A549 (cell line): ENCODE results near the gene PARM1. TPM values are rescaled to one million over a fixed set of nuclear protein-coding genes. Genes with fewer than 3 reads are reported as not detected.

ENCODE experiments used
- ATAC-seq, 2 experiments: fragments of 200-7000 bp in 1 of 2; fragments of >200 bp in 1 of 2; cut with Nextera tagmentation in 1 of 2; cut with Tn5 transposase in 1 of 2; 3 replicates each; pipeline versions ENCODE4 v1.8.0 to v1.9.1; 2018 to 2020; ENCODE audit warnings: mild to moderate bottlenecking in 1 of 2, moderate library complexity in 1 of 2
- CTCF ChIA-PET: fragments of 300-600 bp; sonication (Branson Sonifier 250); formaldehyde crosslinking; extraction: SDS; loops from one replicate; lab custom pipeline; 2021; ENCODE audit warnings: antibody characterized with exemption, inconsistent platforms; lab: Yijun Ruan, JAX
- POLR2A ChIA-PET: fragments of 350-600 bp; formaldehyde crosslinking; extraction: SDS; loops from one replicate; lab custom pipeline; 2021; ENCODE audit warnings: antibody characterized with exemption, inconsistent platforms; lab: Yijun Ruan, JAX
- DNase-seq, 2 experiments: peaks; one replicate each; pipeline versions ENCODE4 v3.0.0 to v3.0.0-alpha.2; 2011 to 2016; ENCODE audit warnings: low read depth in 1 of 2, low spot score in 1 of 2
- FAIRE-seq: peaks from 2 replicates; lab custom pipeline; 2011; peaks lifted over from hg19 to GRCh38; lab: Jason Lieb, UNC
- H3K27ac ChIP-seq, 2 experiments: fragments of >200 bp; sonication (Bioruptor Twin); formaldehyde crosslinking; 3 replicates each; pipeline ENCODE4 v1.5.1; 2016 to 2017
- H3K4me1 ChIP-seq: fragments of >200 bp; sonication (Bioruptor Twin); formaldehyde crosslinking; 3 replicates; pipeline ENCODE4 v1.6.1; 2016
- H3K4me2 ChIP-seq: fragments of >200 bp; sonication (Bioruptor Twin); formaldehyde crosslinking; 3 replicates; pipeline ENCODE4 v1.6.1; 2016
- H3K4me3 ChIP-seq: fragments of >200 bp; sonication (Bioruptor Twin); formaldehyde crosslinking; 3 replicates; pipeline ENCODE4 v1.5.1; 2016
- H3K9me3 ChIP-seq: fragments of >200 bp; sonication (Bioruptor Twin); formaldehyde crosslinking; 3 replicates; pipeline ENCODE4 v1.6.1; 2016
- CBX2 ChIP-seq: fragments of 200-600 bp; sonication (generic); IDR thresholded peaks from 2 replicates; pipeline ENCODE4 v1.6.1; 2016; ENCODE audit warnings: low read depth, mild to moderate bottlenecking, borderline replicate concordance
- CBX8 ChIP-seq: fragments of 200-600 bp; sonication (generic); IDR thresholded peaks from 2 replicates; pipeline ENCODE4 v1.6.1; 2016
- CTCF ChIP-seq: fragments of >200 bp; sonication (Bioruptor Twin); formaldehyde crosslinking; IDR thresholded peaks from 3 replicates; pipeline ENCODE4 v1.5.1; 2016
- EHF ChIP-seq: fragments of 250-450 bp; sonication (Bioruptor Pico); IDR thresholded peaks from 2 replicates; pipeline ENCODE4 v1.5.0; 2020; ENCODE audit warnings: mild to moderate bottlenecking
- ELK1 ChIP-seq: fragments of 150-350 bp; IDR thresholded peaks from 2 replicates; pipeline ENCODE4 v1.6.1; 2014; ENCODE audit warnings: low read depth, mild to moderate bottlenecking, low read length
- EP300 ChIP-seq, 2 experiments: fragments of >200 bp; sonication (Bioruptor Twin); formaldehyde crosslinking; IDR thresholded peaks; 2 replicates in 1 of 2; 3 replicates in 1 of 2; pipeline ENCODE4 v1.6.1; 2016 to 2017
- ESRRA ChIP-seq: fragments of 150-350 bp; IDR thresholded peaks from 2 replicates; pipeline ENCODE4 v1.6.1; 2014; ENCODE audit warnings: mild to moderate bottlenecking, low read length, borderline replicate concordance
- FOSL2 ChIP-seq, 2 experiments: fragments of 450-650 bp in 1 of 2; fragments of >200 bp in 1 of 2; sonication (Bioruptor Twin) in 1 of 2; formaldehyde crosslinking; IDR thresholded peaks; 2 replicates each; pipeline versions ENCODE4 v1.5.0 to v1.6.1; 2016 to 2020; ENCODE audit warnings: mild to moderate bottlenecking in 1 of 2, moderate library complexity in 1 of 2
- HDAC2 ChIP-seq: fragments of 200-600 bp; sonication (generic); IDR thresholded peaks from 2 replicates; pipeline ENCODE4 v1.6.1; 2016
- HMGXB4 ChIP-seq: fragments of 250-450 bp; sonication (Bioruptor Pico); IDR thresholded peaks from 2 replicates; pipeline ENCODE4 v1.5.0; 2021; ENCODE audit warnings: mild to moderate bottlenecking, moderate library complexity, borderline replicate concordance
- HOXA7 ChIP-seq: fragments of 250-450 bp; sonication (Bioruptor Pico); IDR thresholded peaks from 2 replicates; pipeline ENCODE4 v1.5.0; 2020; ENCODE audit warnings: mild to moderate bottlenecking, moderate library complexity
- HOXB5 ChIP-seq: fragments of 250-450 bp; sonication (Bioruptor Pico); IDR thresholded peaks from 2 replicates; pipeline ENCODE4 v1.5.0; 2020; ENCODE audit warnings: mild to moderate bottlenecking, moderate library complexity
- JUN ChIP-seq, 2 experiments: fragments of >200 bp; sonication (Bioruptor Twin); formaldehyde crosslinking; IDR thresholded peaks; 2 replicates in 1 of 2; 3 replicates in 1 of 2; pipeline ENCODE4 v1.6.1; 2016 to 2017
- JUNB ChIP-seq: fragments of >200 bp; sonication (Bioruptor Twin); formaldehyde crosslinking; IDR thresholded peaks from 2 replicates; pipeline ENCODE4 v1.6.1; 2016
- NFE2L2 ChIP-seq: fragments of 150-350 bp; conservative IDR thresholded peaks from 2 replicates; pipeline ENCODE4 v1.6.1; 2014; ENCODE audit warnings: low read length
- NR3C1 ChIP-seq: fragments of >200 bp; sonication (Bioruptor Twin); formaldehyde crosslinking; IDR thresholded peaks from 3 replicates; pipeline ENCODE4 v1.6.1; 2017
- PHF8 ChIP-seq: fragments of 200-600 bp; sonication (generic); IDR thresholded peaks from 2 replicates; pipeline ENCODE4 v1.6.1; 2016; ENCODE audit warnings: low read depth, mild to moderate bottlenecking, antibody characterized with exemption, moderate library complexity, borderline replicate concordance
- POLR2A ChIP-seq: IDR thresholded peaks from 2 replicates; pipeline ENCODE4 v1.6.1; 2012; ENCODE audit warnings: mild to moderate bottlenecking, low read length
- POLR2AphosphoS2 ChIP-seq: conservative IDR thresholded peaks from 2 replicates; pipeline ENCODE4 v1.6.1; 2012; ENCODE audit warnings: low read length, improper control_type of control experiment, inconsistent platforms
- REST ChIP-seq: fragments of 200-600 bp; sonication (generic); IDR thresholded peaks from 2 replicates; pipeline ENCODE4 v1.6.1; 2016; ENCODE audit warnings: antibody characterized with exemption, mild to moderate bottlenecking, moderate library complexity
- RFX5 ChIP-seq: fragments of 450-650 bp; IDR thresholded peaks from 2 replicates; pipeline ENCODE4 v1.7.1; 2014; ENCODE audit warnings: antibody characterized with exemption, mild to moderate bottlenecking, moderate library complexity
- SMC3 ChIP-seq: fragments of >200 bp; sonication (Bioruptor Twin); formaldehyde crosslinking; IDR thresholded peaks from 3 replicates; pipeline ENCODE4 v1.6.1; 2018; ENCODE audit warnings: inconsistent platforms
- USF2 ChIP-seq: fragments of 450-650 bp; IDR thresholded peaks from 2 replicates; pipeline ENCODE4 v1.6.1; 2014; ENCODE audit warnings: antibody characterized with exemption
- ZC3H11A ChIP-seq: fragments of 450-650 bp; IDR thresholded peaks from 2 replicates; pipeline ENCODE4 v1.6.1; 2014; ENCODE audit warnings: antibody characterized with exemption, mild to moderate bottlenecking
- ZSCAN20 ChIP-seq: fragments of 250-450 bp; sonication (Bioruptor Pico); IDR thresholded peaks from 2 replicates; pipeline ENCODE4 v1.8.0; 2022; ENCODE audit warnings: mild to moderate bottlenecking, moderate library complexity
- WGBS: methylation state at CpG from one replicate; pipeline ENCODE4 v1.1.6; 2017; ENCODE audit errors: missing lambda C conversion rate; 5-methylcytosine and 5-hydroxymethylcytosine counted together
- polyA plus RNA-seq, 4 experiments: library from polyadenylated mRNA; depleted of rRNA in 3 of 4; stranded (reverse); fragments of >200 nt; fragmentation: RNase III in 1 of 4; extraction: RNeasy Plus Mini Kit Qiagen cat#74134 plus additional on column Dnase treatment in 1 of 4; gene quantifications; 2 replicates in 3 of 4; 3 replicates in 1 of 4; pipeline ENCODE4 v1.2.3, GENCODE V29; 2011 to 2017

PARM1 gene
- polyA plus RNA-seq, 2 of the 4 experiments (the other 2 are of a cell fraction) = 0.37 to 2.5 TPM

- TF ChIP-seq ELK1 = no peak
Observed at GRCh38 chr4:75011131-75011795, 78.3 kb downstream of the PARM1 start (continued).

GRCh38 chr4:75015627-75016026, 82.7 kb downstream of the PARM1 start:
- H3K4me1 ChIP-seq = no peaks in the 10 kb centered on the region
- H3K4me2 ChIP-seq = no peak overlapping the region
- ChIA-PET CTCF (no interaction called here), POLR2A (no interaction called here)
- FAIRE-seq = no peak
- no peak for ATAC-seq
- no peak overlapping the region for H3K27ac ChIP-seq
- H3K4me3 ChIP-seq = no peak overlapping the region
- DNase-seq = no peak
- no peaks in the 10 kb centered on the region for H3K9me3 ChIP-seq
- TF ChIP-seq HDAC2 (no peak), RFX5 (no peak), CBX2 (no peak), CTCF (no peak), NFE2L2 (no peak), SMC3 (no peak), EHF (CRISPR knock-in tag) (no peak), JUN (IDR thresholded peaks at IDR 0.05) (no peak), USF2 (no peak), EP300 (IDR thresholded peaks at IDR 0.05) (no peak), ESRRA (no peak), PHF8 (no peak), POLR2AphosphoS2 (no peak), ZSCAN20 (CRISPR knock-in tag) (no peak), REST (no peak)
- 71% methylated on average over 2 of the region's 2 CpGs for WGBS

GRCh38 chr4:75016472-75016871, 83.6 kb downstream of the PARM1 start:
- no peak for ATAC-seq
- ChIA-PET POLR2A (no interaction called here), CTCF (no interaction called here)
- Histone ChIP-seq H3K4me2 (no peak overlapping the region), H3K4me3 (no peak overlapping the region), H3K9me3 (no peaks in the 10 kb centered on the region), H3K4me1 (no peaks in the 10 kb centered on the region), H3K27ac (no peak overlapping the region)
- TF ChIP-seq CBX8 (no peak), HOXA7 (CRISPR knock-in tag) (no peak), CBX2 (no peak), ZC3H11A (no peak), HMGXB4 (CRISPR knock-in tag) (no peak), POLR2A (no peak), RFX5 (no peak), HOXB5 (CRISPR knock-in tag) (no peak), FOSL2 (IDR thresholded peaks at IDR 0.05) (no peak), FOSL2 (CRISPR knock-in tag; IDR thresholded peaks at IDR 0.05) (no peak), EHF (CRISPR knock-in tag) (no peak), NR3C1 (no peak), JUNB (no peak)
- no peak for FAIRE-seq
- DNase-seq = no peak
- WGBS = 51% methylated on average over 6 of the region's 6 CpGs
